ENCODE measurements around the gene ATXN7L3. TPM values are rescaled to one million over a fixed set of nuclear protein-coding genes. Genes with fewer than 3 reads are reported as not detected.
A peak's percentile ranks its signal among the peaks of the same experiment; 100 is the strongest.

The ATXN7L3 gene
- total RNA-seq, 1 experiment from 2014 or later, result 19.5 TPM

- peak; percentile 88 for DNase-seq (ENCODE audit: low read depth)
These were observed 18.8 kb upstream of the ATXN7L3 start for GRCh38 chr17:44218344-44219107.

DNA sequence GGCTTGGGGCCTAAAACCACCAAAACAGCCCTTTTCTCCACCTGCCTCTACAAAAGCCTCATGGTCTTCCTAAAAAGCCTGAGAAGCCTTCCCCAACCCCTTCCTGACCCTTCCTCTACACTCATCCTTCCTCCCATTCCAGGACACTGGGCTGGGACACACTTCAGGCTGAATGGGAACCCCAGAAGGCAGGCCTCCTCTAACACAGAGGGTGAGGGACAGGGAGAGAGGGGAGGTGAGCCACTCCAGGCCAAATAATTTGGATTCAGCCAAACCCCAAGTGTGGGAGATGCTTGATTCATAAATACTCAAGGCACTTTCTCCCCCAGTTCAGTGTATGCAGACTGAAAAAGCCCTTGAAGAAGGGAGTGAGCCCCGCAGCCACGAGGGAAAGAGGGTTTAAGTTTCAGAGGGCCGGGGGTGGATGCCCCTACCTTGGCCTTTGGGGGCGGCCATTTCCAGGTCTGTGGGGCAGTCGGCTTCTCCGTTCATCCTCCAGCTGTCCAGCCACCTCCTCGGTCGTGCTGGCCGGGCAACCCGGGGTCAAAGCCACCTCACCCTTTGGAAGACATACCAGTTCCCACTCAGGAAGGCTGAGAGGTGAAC, 18.2 kb upstream of the ATXN7L3 start:
- DNase-seq (ENCODE audit: low read depth), result no peak

- DNase-seq (ENCODE audit: low read depth), result no peak
These were observed 17.0 kb upstream of the ATXN7L3 start for GRCh38 chr17:44216694-44217093.

DNA sequence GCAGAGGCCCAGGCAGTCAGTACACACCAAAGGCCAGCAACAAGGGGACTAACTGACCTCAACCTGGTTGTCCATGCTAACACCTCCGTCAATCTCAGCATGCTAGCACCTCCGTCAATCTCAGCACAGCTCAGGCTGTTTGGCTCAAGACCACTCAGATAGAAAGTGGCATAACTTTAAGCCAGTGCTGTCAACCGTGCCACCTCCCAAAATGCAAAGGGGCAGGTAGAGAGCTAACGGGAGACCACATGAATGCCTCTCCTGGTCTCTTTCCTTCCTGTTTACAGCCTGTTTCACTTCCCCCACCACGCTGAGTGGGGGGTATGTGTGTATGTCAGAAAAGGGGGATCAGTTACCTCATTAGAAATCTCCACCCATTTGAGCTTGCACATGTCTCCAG, 16.5 kb upstream of the ATXN7L3 start:
- no peak for DNase-seq (ENCODE audit: low read depth)

DNA sequence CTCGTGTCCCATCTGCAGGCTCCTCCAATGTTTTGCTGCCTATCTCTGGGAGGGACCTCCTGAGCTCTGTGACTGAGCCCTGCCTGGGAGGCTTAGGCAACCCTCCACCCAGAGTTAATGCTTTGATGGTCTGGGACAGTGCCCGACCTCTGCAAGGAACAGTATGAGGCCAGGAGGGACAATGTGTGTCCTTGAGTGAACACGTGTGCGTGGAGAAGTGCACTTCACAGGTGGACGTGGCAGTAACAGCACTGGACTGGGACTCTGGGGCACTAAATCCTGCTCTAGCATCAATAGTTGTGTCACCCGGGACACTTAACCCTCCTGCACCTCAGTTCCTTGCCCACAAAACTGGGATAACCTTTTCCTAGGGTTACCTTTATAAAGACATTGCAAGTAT, 15.2 kb upstream of the ATXN7L3 start:
- DNase-seq (ENCODE audit: low read depth), result no peak

- no peak for DNase-seq (ENCODE audit: low read depth)
These were observed 14.5 kb upstream of the ATXN7L3 start for GRCh38 chr17:44214230-44214494.

DNA sequence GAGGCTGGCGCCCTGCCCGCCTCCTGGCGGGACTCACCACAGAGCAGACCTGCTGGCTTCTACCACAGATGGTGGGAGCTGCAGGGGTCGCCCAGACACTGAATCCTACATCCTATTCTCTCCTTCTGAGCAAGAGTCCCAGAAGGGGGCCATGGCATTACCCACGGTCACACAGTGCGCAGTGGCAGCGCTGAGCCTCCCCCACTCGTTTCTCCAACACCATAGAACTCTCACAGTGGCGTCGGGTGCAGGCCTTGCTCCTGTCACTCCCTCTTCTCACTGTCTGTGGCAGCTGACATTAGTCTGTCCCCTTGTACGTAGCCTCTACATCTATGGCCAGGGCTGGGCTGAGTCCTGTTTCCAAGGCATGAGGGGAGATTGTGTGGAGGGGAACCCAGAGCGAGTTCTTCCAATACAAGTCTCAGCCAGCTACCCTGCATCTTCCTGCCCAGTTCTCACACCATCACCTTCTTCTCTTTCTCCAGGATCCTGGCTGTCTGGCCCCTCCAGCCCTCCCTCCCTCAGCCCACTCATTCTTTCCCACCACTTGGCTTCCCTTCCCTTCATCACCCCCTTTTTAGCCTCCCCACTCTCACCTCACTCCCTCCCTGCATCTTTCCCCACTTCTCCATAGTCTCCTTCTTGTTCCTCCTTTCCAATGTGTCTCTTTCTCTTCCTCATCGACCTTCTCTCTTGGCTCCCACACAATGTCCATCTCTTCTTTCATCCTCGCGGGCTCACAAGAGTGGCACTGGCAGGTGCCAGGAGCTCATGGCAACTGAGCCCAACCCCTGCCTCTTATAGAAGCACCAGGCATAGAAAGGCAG, 13.9 kb upstream of the ATXN7L3 start:
- DNase-seq (ENCODE audit: low read depth), result no peak

GRCh38 chr17:44212507-44213402, 13.1 kb upstream of the ATXN7L3 start:
- no peak for DNase-seq (ENCODE audit: low read depth)

GRCh38 chr17:44211281-44212265, 11.9 kb upstream of the ATXN7L3 start:
- no peak for DNase-seq (ENCODE audit: low read depth)

DNA sequence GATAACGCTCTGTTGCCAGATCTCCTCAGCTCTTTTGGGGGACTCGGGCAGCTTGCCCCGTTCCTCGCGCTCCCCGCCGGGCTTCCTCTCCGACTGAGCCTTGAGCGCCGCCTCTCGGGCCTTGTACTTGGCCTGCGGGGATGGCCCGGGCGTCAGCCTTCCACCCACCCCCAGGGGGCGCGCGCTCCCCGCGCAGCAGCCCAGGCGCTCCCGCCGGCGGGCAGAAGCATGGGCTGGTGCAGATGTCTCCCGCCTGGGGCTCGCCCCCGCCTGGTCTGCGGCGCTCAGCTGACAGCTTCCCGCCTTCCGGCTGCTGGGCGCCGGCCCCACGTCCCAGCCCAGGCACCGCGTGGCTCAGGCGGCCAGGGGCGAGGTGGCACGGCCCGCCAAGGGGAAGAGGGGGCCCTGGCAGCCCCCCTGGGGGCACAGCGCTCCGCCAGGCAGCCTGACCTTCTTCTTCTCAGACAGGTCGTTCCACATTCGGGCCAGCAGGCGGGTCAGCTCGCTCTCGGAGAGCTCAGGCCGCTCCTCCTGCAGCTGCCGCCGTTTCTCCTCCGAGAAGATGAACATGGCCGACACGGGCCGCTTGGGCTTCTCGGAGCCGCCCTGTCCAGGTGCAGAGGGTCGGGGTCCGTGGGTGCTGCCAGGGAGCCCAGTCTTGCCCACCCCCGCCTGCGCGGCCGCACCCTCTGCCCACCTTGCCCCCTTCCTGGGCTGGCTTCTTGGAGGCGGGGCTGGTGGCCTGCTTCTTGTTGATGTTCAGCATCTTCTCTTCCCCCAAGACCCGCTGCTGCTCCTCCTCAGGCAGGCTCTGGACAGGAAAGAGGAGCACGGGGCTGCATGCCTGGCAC, 10.9 kb upstream of the ATXN7L3 start:
- peak; percentile 24 for DNase-seq (ENCODE audit: low read depth)

DNA sequence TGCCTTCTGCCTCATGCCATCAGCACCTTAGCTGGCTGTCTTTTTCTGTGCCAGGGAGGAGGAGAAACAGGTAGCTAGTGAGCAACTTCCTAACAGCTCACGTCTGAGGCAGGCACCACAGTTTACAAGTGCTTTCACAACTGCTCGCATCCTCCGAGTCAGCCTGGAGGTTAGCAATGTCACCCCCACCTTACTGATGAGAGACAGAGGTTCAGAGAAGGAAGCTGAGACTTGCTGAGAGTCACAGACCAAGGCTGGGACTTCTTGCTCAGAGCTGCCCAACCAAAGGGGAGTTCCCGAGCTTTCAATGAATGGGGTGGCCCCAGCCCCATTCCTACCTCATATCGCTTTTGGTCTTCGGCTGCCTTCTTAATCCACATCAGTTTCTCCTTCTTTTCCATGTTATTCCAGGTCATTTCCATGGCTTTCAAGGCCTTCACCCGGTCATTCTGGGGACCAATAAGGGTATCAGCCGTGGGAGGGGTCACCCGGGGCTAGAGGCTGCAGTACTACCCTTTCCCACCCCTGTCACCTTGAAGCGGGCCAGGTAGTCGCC, 10.2 kb upstream of the ATXN7L3 start:
- DNase-seq (ENCODE audit: low read depth), result no peak

- DNase-seq (ENCODE audit: low read depth), result no peak
These were observed 8.1 kb upstream of the ATXN7L3 start for GRCh38 chr17:44207743-44208142.

GRCh38 chr17:44207319-44207718, 7.6 kb upstream of the ATXN7L3 start:
- no peak for DNase-seq (ENCODE audit: low read depth)

DNA sequence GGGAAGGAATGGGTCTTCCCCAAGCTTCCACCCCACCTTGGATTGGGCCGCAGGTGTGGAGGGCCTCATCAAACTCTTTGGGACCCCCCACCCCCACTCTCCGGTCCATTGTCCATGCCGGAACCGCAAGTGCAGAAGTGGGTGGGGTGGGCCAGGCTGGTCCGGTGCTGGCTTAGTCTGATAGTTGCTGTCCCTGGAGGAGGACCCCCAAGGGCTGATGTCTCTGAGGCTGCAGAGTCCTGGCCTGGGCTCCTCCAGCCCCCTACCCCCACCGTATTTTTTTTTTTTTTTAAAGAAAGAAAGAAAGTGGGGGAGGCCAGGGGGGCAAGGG, 7.1 kb upstream of the ATXN7L3 start:
- DNase-seq (ENCODE audit: low read depth), result no peak

- no peak for DNase-seq (ENCODE audit: low read depth)
These were observed 6.5 kb upstream of the ATXN7L3 start for GRCh38 chr17:44205962-44206824.

DNA sequence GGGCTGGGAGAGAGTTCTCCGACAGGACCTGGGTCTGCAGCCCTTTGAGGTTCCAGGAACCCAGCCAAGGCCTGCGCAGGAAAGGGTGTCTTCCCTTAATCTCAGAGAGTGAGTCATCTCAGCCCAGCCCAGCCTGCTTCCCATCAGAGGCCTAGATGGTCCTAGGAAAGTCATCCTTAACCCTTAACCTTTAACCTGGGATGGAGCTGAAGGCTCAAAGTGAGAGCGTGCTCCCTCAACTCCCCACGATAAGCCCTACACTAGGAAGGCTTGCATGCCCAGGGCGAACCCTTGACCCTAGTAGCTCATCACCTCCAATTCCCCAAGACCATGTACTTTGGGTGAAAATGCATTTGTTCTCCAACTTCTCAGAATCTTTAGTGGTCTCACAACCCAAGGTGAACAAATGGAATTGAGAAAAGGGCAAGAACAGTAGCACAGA, 4.8 kb upstream of the ATXN7L3 start:
- DNase-seq (ENCODE audit: low read depth), result peak; percentile 75

- DNase-seq (ENCODE audit: low read depth), result peak; percentile 47
These were observed 4.2 kb upstream of the ATXN7L3 start for GRCh38 chr17:44203731-44204440.

GRCh38 chr17:44202756-44203155, 3.1 kb upstream of the ATXN7L3 start:
- DNase-seq (ENCODE audit: low read depth), result no peak
